ENCODE measurements around the gene ADGRG2.

GRCh38 chrX:19168609-19169008 is 46.3 kb upstream of the ADGRG2 start:
- TF ChIP-seq CTCF (conservative IDR thresholded peaks at IDR 0.05) (no peak), ZFX (IDR thresholded peaks at IDR 0.05) (no peak)

Measured in C4-2B (cell line).